GM12875 (cell line): Measurements from ENCODE around the gene TSPAN33.

Experiments
- H3K4me3 ChIP-seq: one replicate; pipeline ENCODE4 v1.5.1; 2011; ENCODE audit warnings: low read depth, low read length, control low read depth
- TF ChIP-seq, protein P1 (sequence below): IDR thresholded peaks from 2 replicates; pipeline ENCODE4 v1.5.1; 2011; ENCODE audit warnings: low read depth, mild to moderate bottlenecking, control low read depth, inconsistent platforms, low read length, moderate library complexity, borderline replicate concordance; ENCODE audit not compliant: insufficient read depth

Gene TSPAN33

DNA sequence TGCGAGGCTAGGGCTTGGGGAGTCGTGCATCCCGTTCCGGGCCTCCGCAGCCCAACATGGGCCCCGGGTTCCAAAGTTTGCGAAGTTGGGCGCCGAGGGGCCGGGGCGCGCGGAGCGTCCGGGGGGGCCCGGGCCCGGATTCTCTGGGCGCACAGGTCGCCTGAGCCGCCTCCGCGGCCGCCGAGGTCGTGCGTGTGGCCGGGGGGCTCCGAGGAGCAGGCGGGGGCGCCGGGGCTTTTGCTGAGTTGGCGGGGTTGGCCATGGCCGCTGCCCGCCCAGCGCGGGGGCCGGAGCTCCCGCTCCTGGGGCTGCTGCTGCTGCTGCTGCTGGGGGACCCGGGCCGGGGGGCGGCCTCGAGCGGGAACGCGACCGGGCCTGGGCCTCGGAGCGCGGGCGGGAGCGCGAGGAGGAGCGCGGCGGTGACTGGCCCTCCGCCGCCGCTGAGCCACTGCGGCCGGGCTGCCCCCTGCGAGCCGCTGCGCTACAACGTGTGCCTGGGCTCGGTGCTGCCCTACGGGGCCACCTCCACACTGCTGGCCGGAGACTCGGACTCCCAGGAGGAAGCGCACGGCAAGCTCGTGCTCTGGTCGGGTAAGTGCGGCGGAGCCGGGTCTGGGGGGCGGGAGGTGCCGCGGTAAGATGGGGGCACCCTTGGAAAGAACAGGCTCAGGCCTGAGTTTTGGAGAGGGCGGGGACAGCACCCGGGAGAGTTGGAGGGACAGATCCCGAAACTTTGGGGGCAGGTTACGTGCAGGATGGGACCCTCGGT, 44.6 kb downstream of the TSPAN33 start:
- TF ChIP-seq, protein P1, sequence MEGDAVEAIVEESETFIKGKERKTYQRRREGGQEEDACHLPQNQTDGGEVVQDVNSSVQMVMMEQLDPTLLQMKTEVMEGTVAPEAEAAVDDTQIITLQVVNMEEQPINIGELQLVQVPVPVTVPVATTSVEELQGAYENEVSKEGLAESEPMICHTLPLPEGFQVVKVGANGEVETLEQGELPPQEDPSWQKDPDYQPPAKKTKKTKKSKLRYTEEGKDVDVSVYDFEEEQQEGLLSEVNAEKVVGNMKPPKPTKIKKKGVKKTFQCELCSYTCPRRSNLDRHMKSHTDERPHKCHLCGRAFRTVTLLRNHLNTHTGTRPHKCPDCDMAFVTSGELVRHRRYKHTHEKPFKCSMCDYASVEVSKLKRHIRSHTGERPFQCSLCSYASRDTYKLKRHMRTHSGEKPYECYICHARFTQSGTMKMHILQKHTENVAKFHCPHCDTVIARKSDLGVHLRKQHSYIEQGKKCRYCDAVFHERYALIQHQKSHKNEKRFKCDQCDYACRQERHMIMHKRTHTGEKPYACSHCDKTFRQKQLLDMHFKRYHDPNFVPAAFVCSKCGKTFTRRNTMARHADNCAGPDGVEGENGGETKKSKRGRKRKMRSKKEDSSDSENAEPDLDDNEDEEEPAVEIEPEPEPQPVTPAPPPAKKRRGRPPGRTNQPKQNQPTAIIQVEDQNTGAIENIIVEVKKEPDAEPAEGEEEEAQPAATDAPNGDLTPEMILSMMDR = no peak
- H3K4me3 ChIP-seq = peak overlapping the region; percentile 66

DNA sequence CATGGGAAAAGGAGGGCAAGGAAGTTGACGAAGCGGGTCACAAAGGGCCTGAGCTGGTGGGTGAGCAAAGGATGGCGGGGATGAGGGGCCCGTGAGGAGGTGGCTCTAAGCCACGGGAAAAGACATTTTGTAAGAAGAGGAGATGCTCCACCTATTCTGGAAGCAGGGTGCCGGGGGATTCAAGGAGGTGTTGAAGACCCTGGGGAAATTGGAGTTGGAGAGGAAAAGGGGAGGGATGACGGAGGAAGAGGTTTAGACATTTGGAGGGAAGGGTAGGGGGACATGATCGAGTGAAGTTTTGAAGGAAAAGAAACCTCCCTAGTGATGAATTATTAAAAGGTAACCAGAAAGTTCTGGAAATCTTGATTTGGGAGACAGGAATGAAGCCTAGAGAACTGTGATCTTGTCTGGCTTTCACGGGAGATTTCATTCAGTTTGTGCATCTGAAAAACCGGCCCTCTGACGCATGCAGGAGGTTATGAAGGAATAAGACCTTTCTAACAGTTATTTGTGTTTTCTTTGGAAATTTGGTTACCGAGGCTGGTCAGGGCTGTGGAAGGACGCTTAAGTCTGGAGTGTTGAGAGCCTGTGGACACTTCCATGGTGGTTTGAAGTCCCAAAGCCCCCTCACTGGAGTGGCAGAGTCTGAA, 45.3 kb downstream of the TSPAN33 start:
- TF ChIP-seq, protein P1 = no peak
- H3K4me3 ChIP-seq = peak overlapping the region; percentile 66

GRCh38 chr7:129191272-129191671, 46.8 kb downstream of the TSPAN33 start:
- TF ChIP-seq, protein P1 = no peak
- no peak overlapping the region for H3K4me3 ChIP-seq

- TF ChIP-seq, protein P1 = no peak
- H3K4me3 ChIP-seq = no peak overlapping the region
These were observed 49.4 kb downstream of the TSPAN33 start for GRCh38 chr7:129193892-129194291.

- no peak overlapping the region for H3K4me3 ChIP-seq
- TF ChIP-seq, protein P1 = no peak
These were observed 53.3 kb downstream of the TSPAN33 start for GRCh38 chr7:129197771-129198170.

DNA sequence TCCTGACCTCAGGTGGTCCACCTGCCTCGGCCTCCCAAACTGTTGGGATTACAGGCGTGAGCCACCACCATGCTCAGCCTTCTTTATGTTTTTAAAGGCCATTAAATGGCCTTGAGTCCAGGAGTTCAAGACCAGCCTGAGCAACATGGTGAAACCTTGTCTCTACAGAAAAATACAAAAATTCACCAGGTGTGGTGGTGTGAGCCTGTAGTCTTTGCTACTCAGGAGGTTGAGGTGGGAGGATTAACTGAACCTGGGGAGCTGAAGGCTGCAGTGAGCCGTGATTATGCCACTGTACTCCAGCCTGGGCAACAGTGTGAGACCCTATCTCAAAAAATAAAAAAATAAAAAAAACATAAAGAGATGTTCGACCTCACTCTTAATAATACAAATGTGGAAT, 54.9 kb downstream of the TSPAN33 start:
- no peak overlapping the region for H3K4me3 ChIP-seq
- TF ChIP-seq, protein P1 = no peak
